GM18498 (cell line): ENCODE measurements around the gene KANK4.

ENCODE experiments used
- ATAC-seq: cut with Tn5 transposase; IDR thresholded peaks from one replicate; pipeline ENCODE4 v1.9.1; 2021; ENCODE audit warnings: mild to moderate bottlenecking, moderate library complexity; ENCODE audit not compliant: unreplicated experiment

The KANK4 gene

GRCh38 chr1:62337706-62338631 lies 18.7 kb upstream of the KANK4 start:
- ATAC-seq, result no peak

GRCh38 chr1:62336995-62337705 lies 17.9 kb upstream of the KANK4 start:
- no peak for ATAC-seq

- ATAC-seq, result no peak
Measured at GRCh38 chr1:62336638-62336994, 17.4 kb upstream of the KANK4 start.

DNA sequence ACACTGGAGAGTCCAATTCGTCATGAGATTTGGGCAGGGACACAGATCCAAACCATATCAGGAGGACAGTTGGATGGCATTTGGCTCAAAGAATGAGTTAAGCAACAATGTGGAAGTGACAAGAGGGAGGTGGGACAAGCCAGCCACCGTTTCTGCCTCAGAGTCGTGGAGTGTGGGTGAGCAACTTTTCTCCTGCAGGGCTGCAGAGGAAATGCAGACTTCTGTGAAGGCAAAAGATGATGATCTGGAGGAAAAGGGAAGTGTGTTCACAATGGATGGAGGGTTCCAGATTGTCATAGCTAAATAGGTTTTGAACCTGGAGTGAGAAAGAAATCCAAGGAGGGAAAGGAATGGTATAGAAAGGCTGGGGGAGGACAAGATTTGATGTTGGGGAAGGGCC lies 16.4 kb upstream of the KANK4 start:
- no peak for ATAC-seq

GRCh38 chr1:62334434-62334985 lies 15.3 kb upstream of the KANK4 start:
- ATAC-seq, result no peak

GRCh38 chr1:62333441-62333840 lies 14.2 kb upstream of the KANK4 start:
- ATAC-seq, result no peak

- no peak for ATAC-seq
Measured at GRCh38 chr1:62327360-62328055, 8.3 kb upstream of the KANK4 start.

- no peak for ATAC-seq
Measured at GRCh38 chr1:62325681-62326080, 6.4 kb upstream of the KANK4 start.

DNA sequence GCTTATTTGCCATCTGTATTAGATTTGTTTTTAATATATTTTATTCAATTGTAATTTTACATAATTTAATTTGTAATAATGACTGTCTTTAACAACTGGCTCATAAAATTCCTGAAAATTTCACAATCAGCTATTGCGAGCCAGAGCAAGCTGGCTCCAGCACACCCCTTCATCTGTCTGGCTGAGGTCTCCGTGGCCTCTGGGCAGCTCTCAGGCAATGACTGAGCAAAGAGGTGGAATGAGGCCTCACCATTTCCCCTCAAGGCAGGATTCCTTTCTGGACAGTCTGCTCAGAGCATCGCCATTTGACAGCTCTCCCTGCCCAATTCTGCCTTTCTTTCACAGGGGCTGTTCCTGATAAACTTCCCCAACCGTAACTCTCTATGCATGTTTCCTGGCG lies 5.8 kb upstream of the KANK4 start:
- ATAC-seq, result no peak

- ATAC-seq, result no peak
Measured at GRCh38 chr1:62321446-62321845, 2.2 kb upstream of the KANK4 start.

- no peak for ATAC-seq
Measured at GRCh38 chr1:62318320-62318755, 896 bp downstream of the KANK4 start.

- no peak for ATAC-seq
Measured at GRCh38 chr1:62317021-62317768, 2.0 kb downstream of the KANK4 start.

DNA sequence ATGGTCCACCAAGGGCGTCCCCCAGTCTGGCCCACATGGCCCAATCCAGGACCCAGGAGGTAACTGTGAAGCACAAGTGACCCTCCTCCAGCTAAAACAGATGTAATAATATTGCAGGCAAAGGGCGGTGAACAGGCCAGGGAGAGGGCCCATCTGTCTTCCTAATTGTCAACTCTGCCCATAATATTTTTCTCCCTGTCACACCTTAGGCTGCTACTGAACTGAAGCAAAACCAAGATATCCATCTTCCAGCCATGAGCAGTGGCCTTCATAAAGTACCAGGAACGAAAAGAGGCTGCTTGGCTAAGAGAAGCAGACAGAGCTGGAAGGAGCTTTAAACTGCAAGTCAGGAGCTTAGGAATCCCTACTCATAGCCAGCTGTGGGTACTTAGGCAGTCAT lies 3.1 kb downstream of the KANK4 start:
- no peak for ATAC-seq

- no peak for ATAC-seq
Measured at GRCh38 chr1:62315387-62315786, 3.8 kb downstream of the KANK4 start.

- no peak for ATAC-seq
Measured at GRCh38 chr1:62314454-62315350, 4.5 kb downstream of the KANK4 start.

DNA sequence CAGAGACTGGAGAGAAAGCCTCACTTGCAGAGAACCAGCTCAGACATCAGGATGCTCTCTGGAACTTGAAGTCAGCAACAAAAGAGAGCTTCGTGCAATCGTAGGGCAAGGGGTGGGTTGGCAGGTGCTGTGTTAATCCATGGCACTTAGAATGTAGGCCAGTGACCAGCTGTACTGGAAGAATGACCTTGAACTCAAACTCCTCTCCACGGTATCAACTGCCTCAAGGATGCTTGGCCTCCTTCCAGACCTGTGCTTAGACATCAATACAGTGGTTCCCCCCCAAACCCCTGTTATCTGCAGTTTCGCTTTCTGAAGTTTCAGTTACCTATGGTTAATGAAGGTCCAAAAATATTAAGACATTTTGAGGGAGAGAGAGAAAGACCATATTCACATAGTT lies 6.5 kb downstream of the KANK4 start:
- ATAC-seq, result no peak

DNA sequence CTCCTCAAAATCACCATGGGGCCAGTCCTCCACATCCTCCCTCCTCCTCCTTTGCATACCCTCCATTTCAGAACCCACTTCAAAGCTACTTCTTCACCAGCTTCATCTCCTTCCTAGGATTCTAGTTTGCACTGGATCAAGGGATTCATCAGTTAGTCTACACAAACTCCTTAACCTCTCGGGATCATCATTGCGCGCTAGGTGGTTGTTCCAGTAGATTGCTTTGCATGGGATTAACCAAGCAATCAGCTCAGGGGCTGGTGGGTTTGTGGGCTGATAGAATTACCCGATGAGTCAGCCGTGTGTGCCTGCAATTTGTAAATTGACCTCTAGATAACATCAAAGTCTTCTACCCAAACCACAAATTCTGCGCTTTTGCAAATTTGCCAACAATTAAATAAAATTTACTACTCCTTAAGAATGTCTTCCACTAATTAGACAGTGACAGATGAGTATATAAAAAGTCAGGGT lies 7.7 kb downstream of the KANK4 start:
- ATAC-seq, result no peak

- ATAC-seq, result no peak
Measured at GRCh38 chr1:62309906-62310305, 9.3 kb downstream of the KANK4 start.

- no peak for ATAC-seq
Measured at GRCh38 chr1:62308606-62309005, 10.6 kb downstream of the KANK4 start.
